ENCODE measurements around the gene ARL3. TPM values are rescaled to one million over a fixed set of nuclear protein-coding genes. Genes with fewer than 3 reads are reported as not detected.

Gene ARL3
- total and polyA plus RNA-seq, 2 experiments from 2014 or later: 8.5 to 22.6 TPM

DNA sequence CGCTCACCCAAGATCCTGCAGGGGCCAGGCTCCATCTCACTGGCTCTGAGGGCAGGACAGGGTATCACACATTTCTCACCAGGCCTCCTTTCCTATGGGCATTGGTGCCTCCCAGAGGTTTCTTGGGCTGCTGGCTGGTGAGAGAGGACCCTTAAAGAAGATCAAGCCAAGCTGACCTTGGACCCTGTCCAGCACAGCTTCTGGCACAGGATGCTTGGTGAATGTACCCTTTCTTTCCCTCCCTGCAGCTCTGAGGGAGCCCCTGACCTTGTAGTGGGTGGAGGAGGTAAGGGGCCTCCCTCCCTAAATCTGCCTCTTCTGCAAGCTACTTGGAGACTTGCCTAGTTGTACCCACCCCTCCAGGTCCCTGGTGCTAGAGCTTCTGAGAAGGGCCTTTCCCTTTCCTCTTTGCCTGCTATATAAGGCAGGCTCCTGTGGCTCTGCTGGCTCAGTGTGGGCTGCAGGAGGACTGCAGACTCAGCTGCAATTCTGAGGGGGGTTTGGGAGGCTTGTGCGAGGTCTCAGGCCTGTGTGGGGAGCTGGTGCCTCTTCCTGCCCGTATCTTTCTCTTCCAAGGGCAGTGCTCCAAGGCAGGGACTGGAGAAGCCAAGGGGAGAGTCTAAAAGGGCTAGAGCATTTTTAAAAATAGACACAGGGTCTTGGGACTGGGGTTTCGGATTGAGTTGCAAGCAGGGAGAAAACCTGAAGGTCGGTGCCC, 81.6 kb downstream of the ARL3 start:
- H3K36me3 Mint-ChIP-seq (ENCODE audit: low read depth): no peaks in the 10 kb centered on the region
- no peaks in the 10 kb centered on the region; the same call in 1 of the 3 replicates for H3K9me3 Mint-ChIP-seq
- Histone ChIP-seq H3K4me3 (no peak overlapping the region), H3F3A (replicated peaks; ENCODE audit: low read depth) (peaks cover 12% of the 10 kb centered on the region), H3K4me1 (ENCODE audit: insufficient read depth) (peaks cover 45% of the 10 kb centered on the region), H3K79me2 (replicated peaks; ENCODE audit: insufficient read depth) (no peaks in the 10 kb centered on the region), H3K4me2 (no peak overlapping the region), H3K27me3 (ENCODE audit: insufficient read depth) (no peaks in the 10 kb centered on the region), H3K9me2 (ENCODE audit: insufficient read depth) (no peaks in the 10 kb centered on the region), H2AFZ (no peak overlapping the region), H3K27ac (ENCODE audit: low read depth) (no peak overlapping the region), H4K20me1 (replicated peaks; ENCODE audit: insufficient read depth) (no peaks in the 10 kb centered on the region), H3K36me3 (ENCODE audit: insufficient read depth) (no peaks in the 10 kb centered on the region)
- H3K27me3 Mint-ChIP-seq (ENCODE audit: insufficient read depth, low read depth, poor library complexity): peaks cover 26% of the 10 kb centered on the region
- H3K27ac Mint-ChIP-seq: peak overlapping the region; percentile 89
- ATAC-seq: no peak
- no peak for DNase-seq (ENCODE audit: low spot score)
- no peak overlapping the region; the same call in 2 of the 3 replicates for H3K4me3 Mint-ChIP-seq
- peaks cover 70% of the 10 kb centered on the region for H3K4me1 Mint-ChIP-seq
- TF ChIP-seq EZH2phosphoT487 (IDR thresholded peaks at IDR 0.05; ENCODE audit: unreplicated experiment): no peak
- no peak for TF ChIP-seq CREB1 (CRISPR knock-in tag; IDR thresholded peaks at IDR 0.05; ENCODE audit: low read depth)
- TF ChIP-seq, protein P1, sequence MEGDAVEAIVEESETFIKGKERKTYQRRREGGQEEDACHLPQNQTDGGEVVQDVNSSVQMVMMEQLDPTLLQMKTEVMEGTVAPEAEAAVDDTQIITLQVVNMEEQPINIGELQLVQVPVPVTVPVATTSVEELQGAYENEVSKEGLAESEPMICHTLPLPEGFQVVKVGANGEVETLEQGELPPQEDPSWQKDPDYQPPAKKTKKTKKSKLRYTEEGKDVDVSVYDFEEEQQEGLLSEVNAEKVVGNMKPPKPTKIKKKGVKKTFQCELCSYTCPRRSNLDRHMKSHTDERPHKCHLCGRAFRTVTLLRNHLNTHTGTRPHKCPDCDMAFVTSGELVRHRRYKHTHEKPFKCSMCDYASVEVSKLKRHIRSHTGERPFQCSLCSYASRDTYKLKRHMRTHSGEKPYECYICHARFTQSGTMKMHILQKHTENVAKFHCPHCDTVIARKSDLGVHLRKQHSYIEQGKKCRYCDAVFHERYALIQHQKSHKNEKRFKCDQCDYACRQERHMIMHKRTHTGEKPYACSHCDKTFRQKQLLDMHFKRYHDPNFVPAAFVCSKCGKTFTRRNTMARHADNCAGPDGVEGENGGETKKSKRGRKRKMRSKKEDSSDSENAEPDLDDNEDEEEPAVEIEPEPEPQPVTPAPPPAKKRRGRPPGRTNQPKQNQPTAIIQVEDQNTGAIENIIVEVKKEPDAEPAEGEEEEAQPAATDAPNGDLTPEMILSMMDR (conservative IDR thresholded peaks at IDR 0.05; ENCODE audit: low read depth in 2 of 2): no peak
- TF ChIP-seq, protein P2, sequence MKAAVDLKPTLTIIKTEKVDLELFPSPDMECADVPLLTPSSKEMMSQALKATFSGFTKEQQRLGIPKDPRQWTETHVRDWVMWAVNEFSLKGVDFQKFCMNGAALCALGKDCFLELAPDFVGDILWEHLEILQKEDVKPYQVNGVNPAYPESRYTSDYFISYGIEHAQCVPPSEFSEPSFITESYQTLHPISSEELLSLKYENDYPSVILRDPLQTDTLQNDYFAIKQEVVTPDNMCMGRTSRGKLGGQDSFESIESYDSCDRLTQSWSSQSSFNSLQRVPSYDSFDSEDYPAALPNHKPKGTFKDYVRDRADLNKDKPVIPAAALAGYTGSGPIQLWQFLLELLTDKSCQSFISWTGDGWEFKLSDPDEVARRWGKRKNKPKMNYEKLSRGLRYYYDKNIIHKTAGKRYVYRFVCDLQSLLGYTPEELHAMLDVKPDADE (IDR thresholded peaks at IDR 0.05): no peak
- TF ChIP-seq, protein P3, sequence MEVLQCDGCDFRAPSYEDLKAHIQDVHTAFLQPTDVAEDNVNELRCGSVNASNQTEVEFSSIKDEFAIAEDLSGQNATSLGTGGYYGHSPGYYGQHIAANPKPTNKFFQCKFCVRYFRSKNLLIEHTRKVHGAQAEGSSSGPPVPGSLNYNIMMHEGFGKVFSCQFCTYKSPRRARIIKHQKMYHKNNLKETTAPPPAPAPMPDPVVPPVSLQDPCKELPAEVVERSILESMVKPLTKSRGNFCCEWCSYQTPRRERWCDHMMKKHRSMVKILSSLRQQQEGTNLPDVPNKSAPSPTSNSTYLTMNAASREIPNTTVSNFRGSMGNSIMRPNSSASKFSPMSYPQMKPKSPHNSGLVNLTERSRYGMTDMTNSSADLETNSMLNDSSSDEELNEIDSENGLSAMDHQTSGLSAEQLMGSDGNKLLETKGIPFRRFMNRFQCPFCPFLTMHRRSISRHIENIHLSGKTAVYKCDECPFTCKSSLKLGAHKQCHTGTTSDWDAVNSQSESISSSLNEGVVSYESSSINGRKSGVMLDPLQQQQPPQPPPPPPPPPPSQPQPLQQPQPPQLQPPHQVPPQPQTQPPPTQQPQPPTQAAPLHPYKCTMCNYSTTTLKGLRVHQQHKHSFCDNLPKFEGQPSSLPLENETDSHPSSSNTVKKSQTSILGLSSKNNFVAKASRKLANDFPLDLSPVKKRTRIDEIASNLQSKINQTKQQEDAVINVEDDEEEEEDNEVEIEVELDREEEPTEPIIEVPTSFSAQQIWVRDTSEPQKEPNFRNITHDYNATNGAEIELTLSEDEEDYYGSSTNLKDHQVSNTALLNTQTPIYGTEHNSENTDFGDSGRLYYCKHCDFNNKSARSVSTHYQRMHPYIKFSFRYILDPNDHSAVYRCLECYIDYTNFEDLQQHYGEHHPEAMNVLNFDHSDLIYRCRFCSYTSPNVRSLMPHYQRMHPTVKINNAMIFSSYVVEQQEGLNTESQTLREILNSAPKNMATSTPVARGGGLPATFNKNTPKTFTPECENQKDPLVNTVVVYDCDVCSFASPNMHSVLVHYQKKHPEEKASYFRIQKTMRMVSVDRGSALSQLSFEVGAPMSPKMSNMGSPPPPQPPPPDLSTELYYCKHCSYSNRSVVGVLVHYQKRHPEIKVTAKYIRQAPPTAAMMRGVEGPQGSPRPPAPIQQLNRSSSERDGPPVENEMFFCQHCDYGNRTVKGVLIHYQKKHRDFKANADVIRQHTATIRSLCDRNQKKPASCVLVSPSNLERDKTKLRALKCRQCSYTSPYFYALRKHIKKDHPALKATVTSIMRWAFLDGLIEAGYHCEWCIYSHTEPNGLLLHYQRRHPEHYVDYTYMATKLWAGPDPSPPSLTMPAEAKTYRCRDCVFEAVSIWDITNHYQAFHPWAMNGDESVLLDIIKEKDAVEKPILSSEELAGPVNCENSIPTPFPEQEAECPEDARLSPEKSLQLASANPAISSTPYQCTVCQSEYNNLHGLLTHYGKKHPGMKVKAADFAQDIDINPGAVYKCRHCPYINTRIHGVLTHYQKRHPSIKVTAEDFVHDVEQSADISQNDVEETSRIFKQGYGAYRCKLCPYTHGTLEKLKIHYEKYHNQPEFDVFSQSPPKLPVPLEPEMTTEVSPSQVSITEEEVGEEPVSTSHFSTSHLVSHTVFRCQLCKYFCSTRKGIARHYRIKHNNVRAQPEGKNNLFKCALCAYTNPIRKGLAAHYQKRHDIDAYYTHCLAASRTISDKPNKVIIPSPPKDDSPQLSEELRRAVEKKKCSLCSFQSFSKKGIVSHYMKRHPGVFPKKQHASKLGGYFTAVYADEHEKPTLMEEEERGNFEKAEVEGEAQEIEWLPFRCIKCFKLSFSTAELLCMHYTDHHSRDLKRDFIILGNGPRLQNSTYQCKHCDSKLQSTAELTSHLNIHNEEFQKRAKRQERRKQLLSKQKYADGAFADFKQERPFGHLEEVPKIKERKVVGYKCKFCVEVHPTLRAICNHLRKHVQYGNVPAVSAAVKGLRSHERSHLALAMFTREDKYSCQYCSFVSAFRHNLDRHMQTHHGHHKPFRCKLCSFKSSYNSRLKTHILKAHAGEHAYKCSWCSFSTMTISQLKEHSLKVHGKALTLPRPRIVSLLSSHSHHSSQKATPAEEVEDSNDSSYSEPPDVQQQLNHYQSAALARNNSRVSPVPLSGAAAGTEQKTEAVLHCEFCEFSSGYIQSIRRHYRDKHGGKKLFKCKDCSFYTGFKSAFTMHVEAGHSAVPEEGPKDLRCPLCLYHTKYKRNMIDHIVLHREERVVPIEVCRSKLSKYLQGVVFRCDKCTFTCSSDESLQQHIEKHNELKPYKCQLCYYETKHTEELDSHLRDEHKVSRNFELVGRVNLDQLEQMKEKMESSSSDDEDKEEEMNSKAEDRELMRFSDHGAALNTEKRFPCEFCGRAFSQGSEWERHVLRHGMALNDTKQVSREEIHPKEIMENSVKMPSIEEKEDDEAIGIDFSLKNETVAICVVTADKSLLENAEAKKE (CRISPR knock-in tag; IDR thresholded peaks at IDR 0.05): no peak
- no peak for TF ChIP-seq NANOG (IDR thresholded peaks at IDR 0.05; ENCODE audit: borderline replicate concordance)
- TF ChIP-seq ZNF331 (CRISPR knock-in tag; IDR thresholded peaks at IDR 0.05; ENCODE audit: low read depth): no peak
- TF ChIP-seq EZH2 (IDR thresholded peaks at IDR 0.05; ENCODE audit: low read depth, unreplicated experiment): no peak
- TF ChIP-seq, protein P4, sequence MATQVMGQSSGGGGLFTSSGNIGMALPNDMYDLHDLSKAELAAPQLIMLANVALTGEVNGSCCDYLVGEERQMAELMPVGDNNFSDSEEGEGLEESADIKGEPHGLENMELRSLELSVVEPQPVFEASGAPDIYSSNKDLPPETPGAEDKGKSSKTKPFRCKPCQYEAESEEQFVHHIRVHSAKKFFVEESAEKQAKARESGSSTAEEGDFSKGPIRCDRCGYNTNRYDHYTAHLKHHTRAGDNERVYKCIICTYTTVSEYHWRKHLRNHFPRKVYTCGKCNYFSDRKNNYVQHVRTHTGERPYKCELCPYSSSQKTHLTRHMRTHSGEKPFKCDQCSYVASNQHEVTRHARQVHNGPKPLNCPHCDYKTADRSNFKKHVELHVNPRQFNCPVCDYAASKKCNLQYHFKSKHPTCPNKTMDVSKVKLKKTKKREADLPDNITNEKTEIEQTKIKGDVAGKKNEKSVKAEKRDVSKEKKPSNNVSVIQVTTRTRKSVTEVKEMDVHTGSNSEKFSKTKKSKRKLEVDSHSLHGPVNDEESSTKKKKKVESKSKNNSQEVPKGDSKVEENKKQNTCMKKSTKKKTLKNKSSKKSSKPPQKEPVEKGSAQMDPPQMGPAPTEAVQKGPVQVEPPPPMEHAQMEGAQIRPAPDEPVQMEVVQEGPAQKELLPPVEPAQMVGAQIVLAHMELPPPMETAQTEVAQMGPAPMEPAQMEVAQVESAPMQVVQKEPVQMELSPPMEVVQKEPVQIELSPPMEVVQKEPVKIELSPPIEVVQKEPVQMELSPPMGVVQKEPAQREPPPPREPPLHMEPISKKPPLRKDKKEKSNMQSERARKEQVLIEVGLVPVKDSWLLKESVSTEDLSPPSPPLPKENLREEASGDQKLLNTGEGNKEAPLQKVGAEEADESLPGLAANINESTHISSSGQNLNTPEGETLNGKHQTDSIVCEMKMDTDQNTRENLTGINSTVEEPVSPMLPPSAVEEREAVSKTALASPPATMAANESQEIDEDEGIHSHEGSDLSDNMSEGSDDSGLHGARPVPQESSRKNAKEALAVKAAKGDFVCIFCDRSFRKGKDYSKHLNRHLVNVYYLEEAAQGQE (IDR thresholded peaks at IDR 0.05; ENCODE audit: unreplicated experiment): no peak
- TF ChIP-seq STAT1 (IDR thresholded peaks at IDR 0.05; ENCODE audit: unreplicated experiment): no peak
- no peak for TF ChIP-seq POLR2AphosphoS5 (IDR thresholded peaks at IDR 0.05; ENCODE audit: low read depth)
- TF ChIP-seq ZNF114 (CRISPR knock-in tag; IDR thresholded peaks at IDR 0.05): no peak
- TF ChIP-seq JUNB (IDR thresholded peaks at IDR 0.05; ENCODE audit: unreplicated experiment): no peak
